Ishikawa (cell line): ENCODE results near the gene SLC30A2.

ENCODE experiments used
- CEBPB ChIP-seq: IDR thresholded peaks from 2 replicates; pipeline ENCODE4 v1.6.1; 2012
- CREB1 ChIP-seq: IDR thresholded peaks from 2 replicates; pipeline ENCODE4 v1.6.1; 2012; ENCODE audit warnings: low read depth
- EGR1 ChIP-seq: IDR thresholded peaks from 2 replicates; pipeline ENCODE4 v1.6.1; 2012
- EP300 ChIP-seq: IDR thresholded peaks from 2 replicates; pipeline ENCODE4 v1.6.1; 2012; ENCODE audit warnings: borderline replicate concordance
- FOXM1 ChIP-seq: IDR thresholded peaks from 2 replicates; pipeline ENCODE4 v1.6.1; 2012; ENCODE audit warnings: low read depth, borderline replicate concordance
- MAX ChIP-seq: IDR thresholded peaks from 2 replicates; pipeline ENCODE4 v1.6.1; 2012
- NFIC ChIP-seq: IDR thresholded peaks from 2 replicates; pipeline ENCODE4 v1.6.1; 2012
- RAD21 ChIP-seq: IDR thresholded peaks from 2 replicates; pipeline ENCODE4 v1.6.1; 2012; ENCODE audit warnings: low read depth
- REST ChIP-seq: IDR thresholded peaks from 2 replicates; pipeline ENCODE4 v1.6.1; 2012; ENCODE audit warnings: low read depth, mild to moderate bottlenecking
- TAF1 ChIP-seq: IDR thresholded peaks from 2 replicates; pipeline ENCODE4 v1.6.1; 2012; ENCODE audit warnings: low read depth, mild to moderate bottlenecking
- TCF12 ChIP-seq: IDR thresholded peaks from 2 replicates; pipeline ENCODE4 v1.6.1; 2012; ENCODE audit warnings: low read depth
- TEAD4 ChIP-seq: IDR thresholded peaks from 2 replicates; pipeline ENCODE4 v1.6.1; 2012
- USF1 ChIP-seq: IDR thresholded peaks from 2 replicates; pipeline ENCODE4 v1.6.1; 2012
- YY1 ChIP-seq: IDR thresholded peaks from 2 replicates; pipeline ENCODE4 v1.6.1; 2012; ENCODE audit warnings: low read depth
- ZBTB7A ChIP-seq: IDR thresholded peaks from 2 replicates; pipeline ENCODE4 v1.6.1; 2012; ENCODE audit warnings: low read depth

The SLC30A2 gene

GRCh38 chr1:26041978-26042377, 3.9 kb downstream of the SLC30A2 start:
- TF ChIP-seq MAX = no peak
- no peak for TF ChIP-seq CEBPB
- TF ChIP-seq REST = no peak
- no peak for TF ChIP-seq EP300
- no peak for TF ChIP-seq FOXM1
- no peak for TF ChIP-seq YY1
- no peak for TF ChIP-seq NFIC
- TF ChIP-seq RAD21 = no peak
- TF ChIP-seq EGR1 = no peak
- no peak for TF ChIP-seq TEAD4
- TF ChIP-seq CREB1 = no peak
- no peak for TF ChIP-seq TCF12
- TF ChIP-seq USF1 = no peak
- TF ChIP-seq TAF1 = no peak
- no peak for TF ChIP-seq ZBTB7A

- no peak for TF ChIP-seq CEBPB
- TF ChIP-seq CREB1 = no peak
- no peak for TF ChIP-seq TCF12
- TF ChIP-seq RAD21 = no peak
- TF ChIP-seq NFIC = no peak
- no peak for TF ChIP-seq USF1
- TF ChIP-seq EP300 = no peak
- TF ChIP-seq REST = no peak
- no peak for TF ChIP-seq ZBTB7A
- TF ChIP-seq TAF1 = no peak
- TF ChIP-seq FOXM1 = no peak
- TF ChIP-seq TEAD4 = no peak
- TF ChIP-seq YY1 = no peak
- TF ChIP-seq MAX = no peak
- TF ChIP-seq EGR1 = no peak
Measured at GRCh38 chr1:26041401-26041800, 4.5 kb downstream of the SLC30A2 start.

GRCh38 chr1:26038904-26039303, 7.0 kb downstream of the SLC30A2 start:
- TF ChIP-seq ZBTB7A = no peak
- no peak for TF ChIP-seq EP300
- TF ChIP-seq CEBPB = no peak
- TF ChIP-seq MAX = no peak
- no peak for TF ChIP-seq NFIC
- TF ChIP-seq TAF1 = no peak
- TF ChIP-seq USF1 = no peak
- TF ChIP-seq REST = no peak
- TF ChIP-seq YY1 = no peak
- no peak for TF ChIP-seq TEAD4
- TF ChIP-seq FOXM1 = no peak

GRCh38 chr1:26038477-26038876, 7.4 kb downstream of the SLC30A2 start:
- TF ChIP-seq MAX (no peak), TEAD4 (no peak), TCF12 (no peak), NFIC (no peak), RAD21 (no peak), REST (no peak), YY1 (no peak), CREB1 (no peak), EP300 (no peak), FOXM1 (no peak), EGR1 (no peak), USF1 (no peak), TAF1 (no peak)
